Lower leg skin (tissue), 4 donors: ENCODE data around the gene KRT80. TPM values are rescaled to one million over a fixed set of nuclear protein-coding genes. Genes with fewer than 3 reads are reported as not detected.
"Not testable (repeated sequence)": the region's sequence is repeated elsewhere in the genome, so short reads cannot be mapped to it uniquely, and the experiment has no call there.

Experiments
- DNase-seq, 2 donors: peaks; one replicate each; pipeline ENCODE4 v3.0.0-alpha.2; 2019; ENCODE audit warnings: low spot score in 2 of 2
- H3K4me3 ChIP-seq: fragments of 200-600 bp; sonication (generic); 2 replicates; pipeline ENCODE4 v1.5.1; 2017; ENCODE audit warnings: mild to moderate bottlenecking, low read depth; ENCODE audit not compliant: poor library complexity, severe bottlenecking
- CTCF ChIP-seq, 3 donors: fragments of 450-650 bp; IDR thresholded peaks; one replicate each; pipeline ENCODE4 v1.5.1; 2016; ENCODE audit warnings: antibody characterized with exemption in 3 of 3, mild to moderate bottlenecking in 3 of 3, moderate library complexity in 2 of 3
- POLR2A ChIP-seq, 2 donors: fragments of 450-650 bp; IDR thresholded peaks; one replicate each; pipeline ENCODE4 v1.6.1; 2016 to 2017; ENCODE audit warnings: antibody characterized with exemption in 2 of 2, mild to moderate bottlenecking in 1 of 2, moderate library complexity in 1 of 2
- WGBS, 2 donors: methylation state at CpG; one replicate each; pipeline ENCODE4 v1.1.5; 2018; 5-methylcytosine and 5-hydroxymethylcytosine counted together
- intact Hi-C: fragments of 100-400 bp; cut with DNase I; formaldehyde crosslinking; loops from one replicate; pipeline ENCODE4 v1.15.0; 2023; ENCODE audit warnings: low total_unique reads
- total RNA-seq, 4 donors: library from RNA; depleted of rRNA; stranded (reverse); fragments of >200 nt; gene quantifications; one replicate each; pipeline ENCODE4 v1.1.0, GENCODE V29; 2016

Gene KRT80
- total RNA-seq: 100 to 1,000 TPM; 269 to 349 (median 275) TPM

GRCh38 chr12:52191841-52192791, at the start of gene KRT80:
TSS of gene KRT80 (minus strand) at chr12:52192014. CDS start at chr12:52191902, 112 bp downstream.
- intact Hi-C loops: no loop called here
- WGBS, 2 donors: 21 to 34% methylated on average over 10 to 12 of the region's 20 CpGs
- H3K4me3 ChIP-seq: no peak within 1 kb of the TSS
- TF ChIP-seq CTCF (IDR thresholded peaks at IDR 0.05): no peak
- no peak for TF ChIP-seq POLR2A (IDR thresholded peaks at IDR 0.05)
- DNase-seq: peak; percentile 91 to 97

DNA sequence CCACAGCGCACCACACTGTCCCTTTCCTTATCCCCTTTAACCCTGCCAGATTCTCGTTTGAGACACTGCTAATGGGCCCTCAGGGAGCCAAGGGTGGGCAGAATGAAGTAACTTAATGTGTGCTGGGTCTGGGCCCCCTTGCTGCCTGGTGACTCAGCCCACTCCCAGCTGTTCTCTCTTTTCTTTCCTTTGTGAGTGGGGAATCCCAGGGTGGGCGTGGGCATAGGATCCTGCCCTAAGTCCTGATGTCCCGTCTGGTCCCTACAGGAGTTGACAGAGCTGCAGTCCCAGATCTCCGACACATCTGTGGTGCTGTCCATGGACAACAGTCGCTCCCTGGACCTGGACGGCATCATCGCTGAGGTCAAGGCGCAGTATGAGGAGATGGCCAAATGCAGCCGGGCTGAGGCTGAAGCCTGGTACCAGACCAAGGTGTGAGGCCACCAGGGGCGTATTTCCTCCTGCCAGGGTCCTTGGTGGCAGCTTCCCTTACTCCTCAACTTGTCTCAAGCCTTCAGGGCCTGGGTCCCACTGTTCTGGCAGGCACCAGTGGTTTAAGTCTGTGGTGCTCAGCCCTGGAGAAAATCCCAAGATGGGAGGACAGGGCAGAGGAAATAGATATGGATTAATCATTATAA, 49.5 kb upstream of the KRT80 start:
- intact Hi-C loops: no loop called here
- WGBS, 2 donors: 79 to 80% methylated on average over 11 of the region's 11 CpGs
- peak in 1 of 2 donors; percentile 83 for DNase-seq
- TF ChIP-seq POLR2A (IDR thresholded peaks at IDR 0.05): no peak
- no peak overlapping the region for H3K4me3 ChIP-seq

- intact Hi-C loops, H3K4me3 ChIP-seq: not testable (repeated sequence)
- peak in 1 of 2 donors; percentile 36 for DNase-seq
- WGBS, 2 donors: 79 to 88% methylated on average over 6 of the region's 6 CpGs
These were observed 48.4 kb upstream of the KRT80 start for GRCh38 chr12:52240247-52240646.

- DNase-seq: peak in 1 of 2 donors; percentile 34
- WGBS, 2 donors: 48 to 88% methylated on average over 2 of the region's 2 CpGs
- TF ChIP-seq POLR2A (IDR thresholded peaks at IDR 0.05) (no peak), CTCF (IDR thresholded peaks at IDR 0.05) (no peak)
- intact Hi-C loops: no loop called here
- no peak overlapping the region for H3K4me3 ChIP-seq
These were observed 48.0 kb upstream of the KRT80 start for GRCh38 chr12:52239767-52240166.

GRCh38 chr12:52238916-52239646, 47.3 kb upstream of the KRT80 start:
- no peak for TF ChIP-seq POLR2A (IDR thresholded peaks at IDR 0.05)
- no peak for TF ChIP-seq CTCF (IDR thresholded peaks at IDR 0.05)
- no peak for DNase-seq
- 92% methylated on average over 7 of the region's 7 CpGs for WGBS, 2 donors
- intact Hi-C loops: no loop called here
- H3K4me3 ChIP-seq: no peak overlapping the region

- TF ChIP-seq POLR2A (IDR thresholded peaks at IDR 0.05): no peak
- DNase-seq: peak in 1 of 2 donors; percentile 36
- no peak overlapping the region for H3K4me3 ChIP-seq
- intact Hi-C loops: no loop called here
- WGBS, 2 donors: 87 to 90% methylated on average over 4 of the region's 4 CpGs
These were observed 46.5 kb upstream of the KRT80 start for GRCh38 chr12:52238207-52238840.
